Neutrophil (primary cell): ENCODE measurements around the gene SCTR.

Experiments
- H3K27ac ChIP-seq: fragments of 200-600 bp; sonication (generic); 2 replicates; pipeline ENCODE4 v1.5.1; 2016; ENCODE audit warnings: mild to moderate bottlenecking, moderate library complexity
- H3K27me3 ChIP-seq: fragments of 200-600 bp; sonication (generic); 2 replicates; pipeline ENCODE4 v1.6.0; 2016; ENCODE audit warnings: mild to moderate bottlenecking
- H3K36me3 ChIP-seq: fragments of 200-600 bp; sonication (generic); 2 replicates; pipeline ENCODE4 v1.5.1; 2017
- H3K4me1 ChIP-seq, 2 experiments: fragments of 200-600 bp in 1 of 2; sonication (generic) in 1 of 2; 1 replicate in 1 of 2; 2 replicates in 1 of 2; pipeline versions ENCODE4 v1.5.1 to v1.6.1; 2013 to 2016; ENCODE audit warnings: low read depth in 1 of 2, low read length in 1 of 2, mild to moderate bottlenecking in 1 of 2, moderate library complexity in 1 of 2; ENCODE audit not compliant: control insufficient read depth in 1 of 2, insufficient read depth in 1 of 2
- H3K4me3 ChIP-seq, 2 experiments: fragments of 200-600 bp in 1 of 2; sonication (generic) in 1 of 2; 1 replicate in 1 of 2; 2 replicates in 1 of 2; pipeline ENCODE4 v1.5.1; 2013 to 2016; ENCODE audit warnings: low read depth in 1 of 2, low read length in 1 of 2, mild to moderate bottlenecking in 1 of 2, moderate library complexity in 1 of 2
- H3K9me3 ChIP-seq: fragments of 200-600 bp; sonication (generic); 2 replicates; pipeline ENCODE4 v1.5.1; 2016
- TF ChIP-seq, protein P1 (sequence below): fragments of 200-600 bp; sonication (generic); IDR thresholded peaks from 2 replicates; pipeline ENCODE4 v1.5.1; 2016; ENCODE audit warnings: antibody characterized with exemption

SCTR gene

GRCh38 chr2:119536707-119537106 is 12.4 kb upstream of the SCTR start:
- no peaks in the 10 kb centered on the region for H3K9me3 ChIP-seq
- H3K27me3 ChIP-seq: peaks cover 18% of the 10 kb centered on the region
- no peaks in the 10 kb centered on the region for H3K36me3 ChIP-seq
- H3K27ac ChIP-seq: no peak overlapping the region
- H3K4me1 ChIP-seq: no peaks in the 10 kb centered on the region
- no peak overlapping the region for H3K4me3 ChIP-seq
- TF ChIP-seq, protein P1, sequence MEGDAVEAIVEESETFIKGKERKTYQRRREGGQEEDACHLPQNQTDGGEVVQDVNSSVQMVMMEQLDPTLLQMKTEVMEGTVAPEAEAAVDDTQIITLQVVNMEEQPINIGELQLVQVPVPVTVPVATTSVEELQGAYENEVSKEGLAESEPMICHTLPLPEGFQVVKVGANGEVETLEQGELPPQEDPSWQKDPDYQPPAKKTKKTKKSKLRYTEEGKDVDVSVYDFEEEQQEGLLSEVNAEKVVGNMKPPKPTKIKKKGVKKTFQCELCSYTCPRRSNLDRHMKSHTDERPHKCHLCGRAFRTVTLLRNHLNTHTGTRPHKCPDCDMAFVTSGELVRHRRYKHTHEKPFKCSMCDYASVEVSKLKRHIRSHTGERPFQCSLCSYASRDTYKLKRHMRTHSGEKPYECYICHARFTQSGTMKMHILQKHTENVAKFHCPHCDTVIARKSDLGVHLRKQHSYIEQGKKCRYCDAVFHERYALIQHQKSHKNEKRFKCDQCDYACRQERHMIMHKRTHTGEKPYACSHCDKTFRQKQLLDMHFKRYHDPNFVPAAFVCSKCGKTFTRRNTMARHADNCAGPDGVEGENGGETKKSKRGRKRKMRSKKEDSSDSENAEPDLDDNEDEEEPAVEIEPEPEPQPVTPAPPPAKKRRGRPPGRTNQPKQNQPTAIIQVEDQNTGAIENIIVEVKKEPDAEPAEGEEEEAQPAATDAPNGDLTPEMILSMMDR: no peak

DNA sequence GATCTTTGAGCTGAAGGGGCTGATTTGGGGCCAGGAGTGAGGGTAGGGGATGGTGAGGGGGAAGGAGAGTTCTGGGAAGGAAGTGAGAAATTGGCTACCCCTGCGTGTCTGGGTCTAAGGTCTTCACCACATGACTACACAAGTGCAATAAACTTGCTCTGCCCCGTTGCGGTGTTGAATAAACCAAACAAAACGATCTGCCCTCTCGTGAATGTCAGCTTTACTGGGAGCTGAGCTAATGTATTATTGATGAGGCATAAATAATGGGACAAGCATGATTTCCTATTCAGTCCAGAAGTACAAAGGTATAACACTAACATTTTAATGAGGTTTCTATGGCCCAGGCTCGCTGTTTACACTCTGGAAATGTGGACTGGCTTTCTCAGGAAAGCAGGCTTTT is 11.9 kb upstream of the SCTR start:
- peaks cover 13% of the 10 kb centered on the region for H3K27me3 ChIP-seq
- TF ChIP-seq, protein P1: no peak

DNA sequence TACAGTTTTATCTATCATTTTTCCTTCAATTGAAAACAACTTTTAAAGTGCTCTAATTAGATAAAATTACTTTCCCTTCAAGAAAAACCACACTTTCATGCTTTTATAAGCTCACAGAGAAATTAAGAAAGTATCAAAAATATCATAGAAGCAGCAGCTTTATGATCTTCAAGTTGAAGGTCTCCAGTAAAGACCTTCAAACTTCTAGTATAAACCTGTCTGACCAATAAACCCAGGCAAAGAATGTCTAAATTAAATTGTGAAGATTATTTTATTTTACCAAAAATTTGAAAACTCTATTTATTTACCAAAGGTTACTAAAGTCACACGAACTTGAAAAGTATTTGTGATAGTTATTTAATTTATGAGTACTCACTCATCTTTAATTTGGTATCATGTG is 9.3 kb upstream of the SCTR start:
- no peak overlapping the region for H3K4me3 ChIP-seq
- H3K36me3 ChIP-seq: no peaks in the 10 kb centered on the region
- no peaks in the 10 kb centered on the region for H3K9me3 ChIP-seq
- no peak overlapping the region for H3K27ac ChIP-seq
- TF ChIP-seq, protein P1: no peak
- no peaks in the 10 kb centered on the region for H3K27me3 ChIP-seq
- no peaks in the 10 kb centered on the region for H3K4me1 ChIP-seq

More for the DNA sequence above, 11.9 kb upstream of the SCTR start:
- Histone ChIP-seq H3K4me1 (no peaks in the 10 kb centered on the region), H3K36me3 (no peaks in the 10 kb centered on the region), H3K27ac (no peak overlapping the region), H3K9me3 (no peaks in the 10 kb centered on the region), H3K4me3 (no peak overlapping the region)

GRCh38 chr2:119531292-119531691 is 7.0 kb upstream of the SCTR start:
- peaks cover 16% of the 10 kb centered on the region for H3K27me3 ChIP-seq
- TF ChIP-seq, protein P1: no peak
- H3K36me3 ChIP-seq: no peaks in the 10 kb centered on the region
- H3K4me1 ChIP-seq: no peaks in the 10 kb centered on the region
- no peaks in the 10 kb centered on the region for H3K9me3 ChIP-seq
- no peak overlapping the region for H3K27ac ChIP-seq
- no peak overlapping the region for H3K4me3 ChIP-seq

GRCh38 chr2:119527999-119528398 is 3.7 kb upstream of the SCTR start:
- no peaks in the 10 kb centered on the region for H3K4me1 ChIP-seq
- H3K36me3 ChIP-seq: no peaks in the 10 kb centered on the region
- no peak overlapping the region for H3K27ac ChIP-seq
- no peak overlapping the region for H3K4me3 ChIP-seq
- peaks cover 49% of the 10 kb centered on the region for H3K27me3 ChIP-seq
- TF ChIP-seq, protein P1: no peak
- H3K9me3 ChIP-seq: no peaks in the 10 kb centered on the region

DNA sequence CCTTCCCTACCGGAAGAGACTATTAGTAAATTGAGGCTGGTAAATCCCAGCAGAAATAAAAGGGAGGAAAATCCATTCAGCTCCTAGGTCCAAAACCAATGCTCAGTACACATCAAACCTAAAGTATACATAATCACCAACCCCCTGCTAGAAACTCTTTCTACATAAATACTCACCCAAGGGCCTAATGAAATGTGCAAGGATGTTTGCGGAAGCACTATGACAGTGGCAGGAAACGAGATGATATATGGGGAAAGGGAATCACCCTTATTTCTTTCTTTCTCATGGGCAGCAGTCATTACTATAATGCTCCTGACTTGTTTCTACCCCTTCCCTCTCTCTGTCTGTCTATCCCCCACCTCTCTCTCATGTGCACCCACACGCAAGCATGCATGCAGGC is 1.3 kb upstream of the SCTR start:
- Histone ChIP-seq H3K4me1 (no peaks in the 10 kb centered on the region), H3K4me3 (no peak overlapping the region), H3K27me3 (peaks cover 73% of the 10 kb centered on the region), H3K27ac (no peak overlapping the region), H3K9me3 (no peaks in the 10 kb centered on the region), H3K36me3 (no peaks in the 10 kb centered on the region)
- TF ChIP-seq, protein P1: no peak
